Stimulated activated CD4-positive, alpha-beta T cell treated with anti-CD3 and anti-CD28 coated beads, TNF-alpha, amount 100 ng/mL, for 24 hours (primary cell): ENCODE results near the gene OR2B2.
"Not testable (repeated sequence)": the region's sequence is repeated elsewhere in the genome, so short reads cannot be mapped to it uniquely, and the experiment has no call there.

Experiments
- DNase-seq, 3 experiments: peaks; one replicate each; pipeline ENCODE4 v3.0.0-alpha.2; 2020; ENCODE audit warnings: low read depth in 3 of 3

Gene OR2B2

DNA sequence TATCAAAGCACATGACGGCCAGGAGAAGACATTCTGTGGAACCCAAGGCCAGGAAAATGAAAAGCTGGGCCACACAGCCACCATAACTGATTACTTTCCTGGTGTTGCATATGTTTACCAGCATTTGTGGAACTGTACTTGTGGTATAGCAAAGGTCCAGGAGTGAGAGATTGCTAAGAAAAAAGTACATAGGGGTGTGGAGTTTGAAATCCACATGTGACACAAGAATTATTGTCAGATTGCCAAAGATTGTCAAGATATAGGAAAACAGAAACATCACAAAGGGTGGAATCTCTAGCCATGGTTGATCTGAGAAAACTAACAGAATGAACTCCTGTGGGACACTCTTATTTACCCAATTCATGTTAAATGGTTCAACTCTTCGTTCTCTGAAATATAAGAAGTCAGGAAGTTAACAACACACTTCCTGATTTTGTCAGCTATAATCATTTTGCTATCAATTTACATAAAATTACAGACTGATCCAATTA is at the start of gene OR2B2:
TSS of gene OR2B2 (minus strand) at position 441 of the 491 bp plus-strand sequence. CDS start at position 364, 77 bp downstream.
- DNase-seq, result no peak

DNA sequence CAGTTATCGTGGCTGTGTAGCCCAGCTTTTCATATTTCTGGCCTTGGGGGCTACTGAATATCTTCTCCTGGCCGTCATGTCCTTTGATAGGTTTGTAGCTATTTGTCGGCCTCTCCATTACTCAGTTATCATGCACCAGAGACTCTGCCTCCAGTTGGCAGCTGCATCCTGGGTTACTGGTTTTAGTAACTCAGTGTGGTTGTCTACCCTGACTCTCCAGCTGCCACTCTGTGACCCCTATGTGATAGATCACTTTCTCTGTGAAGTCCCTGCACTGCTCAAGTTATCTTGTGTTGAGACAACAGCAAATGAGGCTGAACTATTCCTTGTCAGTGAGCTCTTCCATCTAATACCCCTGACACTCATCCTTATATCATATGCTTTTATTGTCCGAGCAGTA is 45.3 kb upstream of the OR2B2 start:
- DNase-seq, result no peak

- DNase-seq, result no peak
These were observed 44.7 kb upstream of the OR2B2 start, which contains the start of gene OR2B6 for GRCh38 chr6:27956941-27957340. Gene OR2B6, plus strand, starts transcription at chr6:27957241. Its CDS starts 0 bp downstream, at chr6:27957241.

- no peak for DNase-seq
These were observed 38.8 kb upstream of the OR2B2 start for GRCh38 chr6:27951040-27951439.

DNA sequence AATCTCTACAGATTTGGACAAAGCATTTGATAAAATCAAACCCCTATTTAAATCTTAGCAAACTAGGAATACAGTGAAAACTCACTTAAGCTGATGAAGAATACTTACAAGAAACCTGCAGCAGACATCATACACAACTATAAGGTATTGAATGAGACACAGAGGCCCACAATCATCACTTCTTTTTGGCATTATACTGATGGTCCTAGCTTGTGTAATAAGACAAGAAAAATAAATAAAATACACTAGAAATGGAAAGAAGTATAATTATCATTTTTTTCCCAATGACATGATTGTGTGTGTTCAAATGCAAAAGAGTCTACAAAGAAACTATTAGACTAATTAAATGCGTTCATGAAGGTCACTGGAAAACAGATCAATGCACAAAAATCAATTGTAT is 36.0 kb upstream of the OR2B2 start:
- no peak for DNase-seq

- not testable (repeated sequence) for DNase-seq
These were observed 30.9 kb upstream of the OR2B2 start for GRCh38 chr6:27943072-27943471.

DNA sequence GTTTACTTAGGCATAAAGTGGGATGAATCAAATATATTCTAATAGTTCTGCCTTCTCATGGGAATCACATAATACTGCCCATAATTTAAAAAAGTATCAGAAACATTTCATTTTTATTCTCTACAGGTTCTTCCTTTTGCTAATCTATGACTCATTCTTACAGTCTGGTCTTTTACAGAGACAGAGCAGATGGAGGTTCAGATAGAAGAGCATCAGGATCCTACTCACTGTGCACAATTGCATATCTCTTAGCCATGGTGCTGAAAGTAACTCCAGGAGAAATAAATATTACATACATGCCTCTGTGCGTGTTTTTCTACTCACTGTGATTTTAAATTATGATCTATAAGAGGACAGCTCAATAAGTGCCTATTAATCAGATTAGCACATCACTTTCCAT is 28.6 kb upstream of the OR2B2 start:
- no peak for DNase-seq

DNA sequence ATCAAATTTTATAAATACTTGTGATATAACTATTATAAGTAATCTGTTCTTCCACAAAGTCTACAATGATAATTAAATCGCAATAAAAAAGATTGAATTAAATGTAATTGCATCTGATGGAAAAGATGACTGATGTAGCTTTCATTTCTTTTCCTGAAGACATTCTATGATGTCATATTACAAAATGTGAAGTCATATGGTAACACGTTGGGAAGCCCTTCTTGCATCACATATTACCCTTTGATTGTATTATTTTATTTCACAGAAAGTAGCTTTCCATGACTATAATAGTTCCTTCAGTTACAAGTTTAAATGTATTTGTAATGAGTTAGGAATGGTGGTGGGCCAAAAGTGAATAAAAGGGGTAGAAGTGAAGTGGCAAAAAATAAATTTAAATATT is 19.0 kb upstream of the OR2B2 start:
- DNase-seq, result no peak

- not testable (repeated sequence) for DNase-seq
These were observed 17.7 kb upstream of the OR2B2 start for GRCh38 chr6:27929930-27930329.

DNA sequence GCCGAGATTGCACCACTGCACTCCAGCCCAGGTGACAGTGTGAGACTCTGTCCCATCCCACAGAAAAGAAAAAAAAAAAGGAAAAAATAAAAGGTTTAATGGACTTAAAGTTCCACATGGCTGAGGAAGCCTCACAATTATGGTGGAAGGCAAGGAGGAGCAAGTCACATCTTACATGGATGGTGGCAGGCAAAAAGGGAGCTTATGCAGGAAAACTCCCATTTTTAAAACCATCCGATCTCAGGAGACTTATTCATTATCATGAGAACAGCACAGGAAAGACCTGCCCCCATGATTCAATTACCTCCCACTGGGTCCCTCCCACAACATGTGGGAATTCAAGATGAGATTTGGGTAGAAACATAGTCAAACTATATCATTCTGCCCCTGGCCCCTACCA is 15.8 kb upstream of the OR2B2 start:
- not testable (repeated sequence) for DNase-seq

- no peak for DNase-seq
These were observed 12.0 kb upstream of the OR2B2 start for GRCh38 chr6:27924179-27924578.

GRCh38 chr6:27922949-27923348 is 10.8 kb upstream of the OR2B2 start:
- no peak for DNase-seq

- DNase-seq, result no peak
These were observed 4.2 kb downstream of the OR2B2 start for GRCh38 chr6:27908017-27908416.

DNA sequence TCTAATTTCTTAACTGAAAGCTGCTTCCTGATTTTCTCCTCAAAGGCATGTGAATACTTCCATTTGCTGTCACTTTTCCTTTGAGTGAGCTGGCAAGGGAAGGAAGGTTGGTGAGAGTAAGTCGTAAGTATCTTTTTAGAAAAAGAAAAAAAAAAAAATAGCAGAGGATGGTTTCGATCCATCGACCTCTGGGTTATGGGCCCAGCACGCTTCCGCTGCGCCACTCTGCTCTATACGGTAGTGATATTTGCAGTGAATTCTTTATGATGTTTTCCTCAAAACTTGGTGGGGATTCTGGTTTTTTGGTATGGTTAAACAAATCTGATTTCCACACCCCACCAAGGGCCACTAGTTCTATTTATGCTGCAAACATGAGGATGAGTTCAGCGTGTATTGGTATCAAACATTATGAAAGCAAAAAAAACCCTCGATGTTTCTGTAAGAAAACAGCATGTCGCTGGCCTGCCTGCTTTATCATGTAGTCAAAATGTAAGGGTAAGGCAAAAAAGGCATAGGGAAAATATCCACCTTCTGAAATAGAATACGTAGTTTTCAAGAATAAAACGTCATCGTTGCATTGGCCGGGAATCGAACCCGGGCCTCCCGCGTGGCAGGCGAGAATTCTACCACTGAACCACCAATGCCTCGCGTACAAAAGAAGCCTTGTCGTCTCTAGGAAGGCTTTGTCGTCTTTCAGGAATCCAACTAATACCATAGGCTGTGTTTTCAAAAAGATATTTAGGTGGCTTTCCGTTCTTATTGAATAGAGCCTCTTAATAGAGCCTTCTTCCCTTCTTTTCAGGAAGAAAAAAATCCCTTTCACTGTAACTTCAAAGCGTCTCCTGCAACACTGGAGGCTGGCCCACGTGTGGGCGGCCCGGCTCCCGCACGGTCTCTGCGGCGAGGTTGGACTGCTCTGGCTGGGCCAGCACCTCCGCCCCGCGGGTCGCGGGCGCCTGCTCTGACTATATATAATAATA is 9.6 kb downstream of the OR2B2 start:
- peak; percentile 78 to 87 (median 82) for DNase-seq

DNA sequence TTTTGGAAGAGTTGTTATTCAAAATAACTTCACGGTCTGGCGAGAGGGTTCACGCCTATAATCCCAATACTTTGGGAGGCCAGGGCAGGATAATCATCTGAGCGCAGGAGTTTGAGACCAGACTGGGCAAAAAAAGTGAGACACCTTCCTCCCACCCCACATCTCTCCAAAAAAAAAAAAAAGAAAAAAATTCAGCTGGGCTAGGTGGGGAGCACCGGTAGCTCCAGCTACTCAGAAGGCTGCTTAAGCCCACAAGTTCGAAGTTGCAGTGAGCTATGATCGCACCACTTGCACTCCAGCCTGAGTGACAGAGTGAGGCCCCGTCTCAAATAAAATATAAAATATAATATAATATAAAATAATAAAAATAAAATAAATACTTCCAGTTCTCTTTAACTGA is 10.4 kb downstream of the OR2B2 start:
- no peak for DNase-seq

DNA sequence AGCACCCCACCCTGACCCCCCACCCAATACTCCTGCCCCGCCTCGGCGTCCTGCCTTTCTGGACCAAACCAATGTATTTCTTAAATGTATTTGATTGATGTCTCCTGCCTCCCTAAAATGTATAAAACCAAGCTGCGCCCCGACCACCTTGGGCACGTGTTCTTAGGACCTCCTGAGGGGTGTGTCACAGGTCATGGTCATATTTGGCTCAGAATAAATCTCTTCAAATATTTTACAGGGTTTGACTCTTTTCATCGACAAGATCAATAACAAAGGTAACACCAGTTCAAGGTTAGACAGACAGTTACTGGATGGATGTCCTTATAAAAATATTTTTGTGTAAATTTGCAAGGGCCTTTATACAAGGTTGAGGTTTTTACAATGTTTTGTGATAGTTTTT is 12.0 kb downstream of the OR2B2 start:
- DNase-seq, result not testable (repeated sequence)

- no peak for DNase-seq
These were observed 12.7 kb downstream of the OR2B2 start for GRCh38 chr6:27899543-27899942.

GRCh38 chr6:27897580-27898206 is 14.5 kb downstream of the OR2B2 start:
- no peak for DNase-seq

GRCh38 chr6:27896398-27896796 is 15.8 kb downstream of the OR2B2 start:
- no peak for DNase-seq

- DNase-seq, result peak in 2 of 3 experiments; percentile 38 to 48
These were observed 17.1 kb downstream of the OR2B2 start for GRCh38 chr6:27894839-27895762.
